ENCODE data around the gene PRDM15.

The PRDM15 gene

GRCh38 chr21:41864311-41865001, 14.7 kb downstream of the PRDM15 start:
- no peak for DNase-seq (ENCODE audit: low read depth in 2 of 2)

- DNase-seq (ENCODE audit: low read depth in 2 of 2): no peak
Observed at GRCh38 chr21:41863439-41863740, 15.8 kb downstream of the PRDM15 start.

- no peak for DNase-seq (ENCODE audit: low read depth in 2 of 2)
Observed at GRCh38 chr21:41861987-41862386, 17.2 kb downstream of the PRDM15 start.

- no peak for DNase-seq (ENCODE audit: low read depth in 2 of 2)
Observed at GRCh38 chr21:41861255-41861654, 17.9 kb downstream of the PRDM15 start.

- no peak for DNase-seq (ENCODE audit: low read depth in 2 of 2)
Observed at GRCh38 chr21:41859297-41859980, 19.7 kb downstream of the PRDM15 start.

GRCh38 chr21:41858466-41859296, 20.5 kb downstream of the PRDM15 start:
- no peak for DNase-seq (ENCODE audit: low read depth in 2 of 2)

- DNase-seq (ENCODE audit: low read depth in 2 of 2): no peak
Observed at GRCh38 chr21:41857771-41858300, 21.3 kb downstream of the PRDM15 start.

- no peak for DNase-seq (ENCODE audit: low read depth in 2 of 2)
Observed at GRCh38 chr21:41856572-41856971, 22.6 kb downstream of the PRDM15 start.

GRCh38 chr21:41854426-41854995, 24.6 kb downstream of the PRDM15 start:
- no peak for DNase-seq (ENCODE audit: low read depth in 2 of 2)

GRCh38 chr21:41852929-41853320, 26.2 kb downstream of the PRDM15 start:
- no peak for DNase-seq (ENCODE audit: low read depth in 2 of 2)

- DNase-seq (ENCODE audit: low read depth in 2 of 2): no peak
Observed at GRCh38 chr21:41852151-41852928, 26.8 kb downstream of the PRDM15 start.

- no peak for DNase-seq (ENCODE audit: low read depth in 2 of 2)
Observed at GRCh38 chr21:41851090-41851790, 27.9 kb downstream of the PRDM15 start.

GRCh38 chr21:41850085-41850484, 29.1 kb downstream of the PRDM15 start:
- DNase-seq (ENCODE audit: low read depth in 2 of 2): no peak

- DNase-seq (ENCODE audit: low read depth in 2 of 2): no peak
Observed at GRCh38 chr21:41848958-41849580, 30.1 kb downstream of the PRDM15 start.

GRCh38 chr21:41848533-41848932, 30.6 kb downstream of the PRDM15 start:
- no peak for DNase-seq (ENCODE audit: low read depth in 2 of 2)

- no peak for DNase-seq (ENCODE audit: low read depth in 2 of 2)
Observed at GRCh38 chr21:41847066-41847804, 31.9 kb downstream of the PRDM15 start.

- no peak for DNase-seq (ENCODE audit: low read depth in 2 of 2)
Observed at GRCh38 chr21:41846536-41846935, 32.6 kb downstream of the PRDM15 start.

- DNase-seq (ENCODE audit: low read depth in 2 of 2): no peak
Observed at GRCh38 chr21:41846033-41846317, 33.2 kb downstream of the PRDM15 start.

GRCh38 chr21:41845310-41846032, 33.7 kb downstream of the PRDM15 start:
- no peak for DNase-seq (ENCODE audit: low read depth in 2 of 2)

All from stimulated activated CD8-positive, alpha-beta memory T cell treated with anti-CD3 and anti-CD28 coated beads, Interleukin-2, amount 100 ng/mL, for 1 hour (primary cell).